ENCODE measurements around the gene VPS52. TPM values are rescaled to one million over a fixed set of nuclear protein-coding genes. Genes with fewer than 3 reads are reported as not detected.

The VPS52 gene
- total RNA-seq, 1 experiment from 2014 or later = 47.1 TPM

DNA sequence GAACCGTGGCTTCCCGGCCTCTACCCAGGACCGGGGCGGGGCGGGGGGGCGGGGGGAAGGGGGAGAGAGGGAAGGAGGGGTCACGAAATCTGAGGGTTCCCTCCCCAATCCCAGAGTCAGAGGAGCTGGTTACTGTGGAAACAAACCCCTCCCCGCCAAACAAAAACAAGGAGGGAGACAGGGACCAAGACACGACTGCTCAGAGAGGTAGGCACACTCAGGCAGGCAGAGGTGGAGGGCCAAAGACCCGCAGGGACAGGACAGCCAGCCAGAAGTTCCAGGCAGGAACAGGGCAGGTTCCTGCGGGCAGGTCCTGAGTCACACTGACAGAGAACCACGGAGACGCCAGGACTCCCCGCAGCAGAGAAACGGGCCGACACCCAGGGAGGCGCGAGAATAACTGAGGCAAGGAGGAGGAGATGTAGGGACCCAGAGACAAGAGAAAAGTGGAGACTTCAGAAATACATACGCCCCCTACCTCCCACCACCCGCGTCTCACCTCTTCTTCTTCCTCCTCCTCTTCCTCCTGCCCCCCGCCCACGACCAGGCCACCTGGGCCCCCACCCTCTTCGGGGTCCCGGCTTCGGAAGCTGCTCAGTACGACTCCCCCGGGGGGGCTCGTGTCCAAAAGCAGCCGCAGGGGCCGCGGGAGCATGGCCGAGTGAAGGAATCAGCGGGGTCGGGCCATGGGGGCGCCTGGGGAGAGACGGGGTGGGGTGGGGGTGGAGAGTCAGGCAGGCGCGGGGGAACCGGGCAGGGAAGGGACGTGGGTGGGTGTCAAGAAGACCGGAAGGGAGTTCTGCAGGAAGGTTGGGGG lies 26.5 kb upstream of the VPS52 start:
- Histone ChIP-seq H2AFZ (ENCODE audit: low read length) (no peak overlapping the region), H3T11ph (ENCODE audit: low read length) (no peak overlapping the region), H4K8ac (replicated peaks; ENCODE audit: insufficient read length, low read depth, low read length) (no peak overlapping the region), H3K9ac (ENCODE audit: extremely low read depth, insufficient read length, low read length) (no peak overlapping the region), H2AK5ac (ENCODE audit: insufficient read length, low read length) (no peak overlapping the region), H3K18ac (ENCODE audit: insufficient read length, low read depth, low read length) (no peak overlapping the region), H3K4me1 (ENCODE audit: insufficient read depth, low read length) (no peaks in the 10 kb centered on the region), H2BK5ac (ENCODE audit: insufficient read length, low read length) (no peak overlapping the region), H4K5ac (ENCODE audit: insufficient read length, low read depth, low read length) (no peak overlapping the region), H3K4ac (ENCODE audit: low read depth, low read length) (no peak overlapping the region), H3K9me3 (ENCODE audit: control insufficient read depth, low read depth, low read length) (no peaks in the 10 kb centered on the region), H2BK120ac (ENCODE audit: low read depth, low read length, poor library complexity, severe bottlenecking) (no peak overlapping the region), H3K4me2 (ENCODE audit: insufficient read depth, insufficient read length, low read length) (peak overlapping the region; percentile 90), H3K79me2 (ENCODE audit: insufficient read depth, low read length) (peaks cover 3% of the 10 kb centered on the region; the same call in 1 of the 2 replicates), H2BK20ac (ENCODE audit: low read depth, low read length, poor library complexity, severe bottlenecking) (no peak overlapping the region), H4K91ac (ENCODE audit: insufficient read length, low read depth, low read length) (no peak overlapping the region), H2BK12ac (ENCODE audit: insufficient read length, low read depth, low read length) (no peak overlapping the region), H4K20me1 (ENCODE audit: control insufficient read depth, insufficient read depth, insufficient read length) (no peaks in the 10 kb centered on the region), H3K23me2 (ENCODE audit: insufficient read length, low read depth, low read length, poor library complexity, severe bottlenecking) (peaks cover 22% of the 10 kb centered on the region), H3K79me1 (ENCODE audit: insufficient read depth, low read depth, low read length, poor library complexity, severe bottlenecking) (no peaks in the 10 kb centered on the region), H3K23ac (ENCODE audit: insufficient read length, low read depth, low read length) (no peak overlapping the region), H3K14ac (ENCODE audit: insufficient read depth, low read length) (no peak overlapping the region), H3K27me3 (ENCODE audit: insufficient read depth, low read length) (no peaks in the 10 kb centered on the region), H3K27ac (ENCODE audit: insufficient read length, low read depth, low read length) (no peak overlapping the region), H3K56ac (ENCODE audit: insufficient read length, low read depth, low read length) (no peak overlapping the region), H2BK15ac (ENCODE audit: low read depth, low read length) (no peak overlapping the region)
- Mint-ChIP-seq H3K4me1 (peaks cover 12 to 20% of the 10 kb centered on the region in 2 experiments), H3K36me3 (ENCODE audit: insufficient read depth in 1 of 3, low read depth in 3 of 3) (peaks cover 10 to 27% (median 25%) of the 10 kb centered on the region in 3 experiments), H3K4me3 (peak overlapping the region; percentile 98 to 100), H3K9me3 (no peaks in the 10 kb centered on the region), H3K27me3 (ENCODE audit: low read depth) (no peaks in the 10 kb centered on the region), H3K27ac (peak overlapping the region; percentile 96 to 99 (median 96); a peak in 6 of 7 replicates)
- no peak; the same call in 2 of the 3 replicates for TF ChIP-seq CTCF (conservative IDR thresholded peaks at IDR 0.05)
- DNase-seq = peak; percentile 91
- WGBS (ENCODE audit: extremely low coverage, insufficient read length, low lambda C conversion rate) = no CpG with 5 or more reads among the region's 42 CpGs
